Nephron progenitor cell (in vitro differentiated cells): ENCODE measurements around the gene PLXNC1.

Experiments
- DNase-seq: peaks from one replicate; pipeline ENCODE4 v3.0.0; 2021
- H3K27ac Mint-ChIP-seq: 2 replicates; pipeline ENCODE4 v1.8.0; 2021; ENCODE audit warnings: mild to moderate bottlenecking, moderate library complexity, mixed read lengths
- H3K27me3 Mint-ChIP-seq: 2 replicates; pipeline ENCODE4 v1.8.0; 2021; ENCODE audit warnings: mild to moderate bottlenecking, low read depth, mixed read lengths; ENCODE audit not compliant: poor library complexity
- H3K36me3 Mint-ChIP-seq: 2 replicates; pipeline ENCODE4 v1.8.0; 2021; ENCODE audit warnings: low read depth, mixed read lengths
- H3K4me1 Mint-ChIP-seq: 2 replicates; pipeline ENCODE4 v1.8.0; 2021; ENCODE audit warnings: mixed read lengths
- H3K4me3 Mint-ChIP-seq: 2 replicates; pipeline ENCODE4 v1.8.0; 2021; ENCODE audit warnings: mild to moderate bottlenecking, moderate library complexity, mixed read lengths
- H3K9me3 Mint-ChIP-seq: 2 replicates; pipeline ENCODE4 v1.8.0; 2021; ENCODE audit warnings: mild to moderate bottlenecking, moderate library complexity, mixed read lengths
- CTCF ChIP-seq: fragments of 200-600 bp; sonication (generic); IDR thresholded peaks from 2 replicates; pipeline ENCODE4 v1.5.0; 2021; ENCODE audit warnings: antibody characterized with exemption

Gene PLXNC1

GRCh38 chr12:94235848-94236247 lies 87.5 kb downstream of the PLXNC1 start:
- Mint-ChIP-seq H3K4me3 (no peak overlapping the region), H3K4me1 (no peaks in the 10 kb centered on the region), H3K27ac (no peak overlapping the region), H3K36me3 (no peaks in the 10 kb centered on the region), H3K27me3 (peaks cover 5% of the 10 kb centered on the region), H3K9me3 (no peaks in the 10 kb centered on the region)
- TF ChIP-seq CTCF, result no peak
- DNase-seq, result no peak

DNA sequence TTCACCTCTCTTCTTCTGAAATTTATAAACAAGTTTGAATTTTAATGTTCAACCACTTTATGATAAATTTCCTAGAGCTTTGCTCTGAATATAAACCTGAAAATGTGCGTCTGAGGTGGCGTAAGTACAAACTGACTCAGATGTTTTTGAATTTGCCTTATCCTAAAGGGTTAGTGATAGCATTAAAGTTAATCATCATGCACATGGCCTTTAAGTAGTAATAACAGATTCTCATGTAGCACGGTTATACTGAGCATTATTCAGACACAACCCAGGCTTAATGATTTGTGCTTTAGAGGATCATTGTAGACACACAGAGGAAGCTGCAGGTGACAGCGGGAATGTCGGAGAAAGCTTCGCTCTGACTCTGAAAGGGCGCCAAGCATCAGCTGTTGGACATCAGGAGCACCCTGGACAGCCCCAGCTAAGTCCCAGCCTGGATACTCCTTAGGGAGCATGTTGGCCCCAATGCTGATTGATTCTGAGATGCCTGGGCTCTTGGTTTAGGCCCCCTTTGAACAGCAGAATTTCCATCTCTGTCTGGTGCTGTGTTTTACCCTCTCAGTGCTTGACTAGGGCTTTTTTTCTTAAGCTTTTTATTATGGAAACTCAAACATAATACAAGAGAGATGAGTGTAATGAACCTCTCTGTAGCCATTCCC lies 91.1 kb downstream of the PLXNC1 start:
- DNase-seq, result no peak
- Mint-ChIP-seq H3K4me3 (no peak overlapping the region), H3K27me3 (peaks cover 9% of the 10 kb centered on the region), H3K4me1 (no peaks in the 10 kb centered on the region), H3K9me3 (no peaks in the 10 kb centered on the region), H3K36me3 (no peaks in the 10 kb centered on the region), H3K27ac (no peak overlapping the region)
- no peak for TF ChIP-seq CTCF

GRCh38 chr12:94240171-94240570 lies 91.8 kb downstream of the PLXNC1 start:
- no peak for TF ChIP-seq CTCF
- DNase-seq, result no peak
- Mint-ChIP-seq H3K27me3 (peaks cover 9% of the 10 kb centered on the region), H3K27ac (no peak overlapping the region), H3K4me3 (no peak overlapping the region), H3K9me3 (no peaks in the 10 kb centered on the region), H3K36me3 (no peaks in the 10 kb centered on the region), H3K4me1 (no peaks in the 10 kb centered on the region)

DNA sequence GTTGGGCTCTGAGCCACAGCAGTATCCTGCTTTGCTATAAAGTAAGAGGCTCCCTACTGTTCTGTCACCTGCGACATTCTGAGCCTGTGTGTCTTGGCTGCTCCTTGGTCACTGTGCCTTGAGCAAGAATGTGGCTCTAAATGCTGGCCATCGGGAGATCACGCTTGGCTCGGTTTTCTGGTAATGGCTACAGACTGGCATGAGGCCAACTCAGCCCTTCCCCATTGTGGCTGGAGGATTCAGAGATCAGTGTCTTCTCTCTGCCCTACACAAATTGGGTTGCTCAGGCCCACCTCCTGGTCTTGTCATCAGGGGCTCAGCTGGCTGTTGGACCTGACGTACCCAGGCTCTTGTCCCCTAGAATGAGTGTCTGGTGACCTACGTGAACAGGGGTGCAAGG lies 94.5 kb downstream of the PLXNC1 start:
- Mint-ChIP-seq H3K27ac (no peak overlapping the region), H3K9me3 (no peaks in the 10 kb centered on the region), H3K27me3 (peaks cover 4% of the 10 kb centered on the region), H3K4me3 (no peak overlapping the region), H3K4me1 (peaks cover 16% of the 10 kb centered on the region), H3K36me3 (no peaks in the 10 kb centered on the region)
- no peak for TF ChIP-seq CTCF
- DNase-seq, result no peak

GRCh38 chr12:94244165-94245133 lies 96.1 kb downstream of the PLXNC1 start:
- H3K27ac Mint-ChIP-seq, result no peak overlapping the region
- H3K4me3 Mint-ChIP-seq, result no peak overlapping the region

More at GRCh38 chr12:94244165-94245133, 96.1 kb downstream of the PLXNC1 start:
- H3K36me3 Mint-ChIP-seq, result no peaks in the 10 kb centered on the region
- no peak for TF ChIP-seq CTCF
- DNase-seq, result no peak
- peaks cover 16% of the 10 kb centered on the region for H3K4me1 Mint-ChIP-seq
- H3K27me3 Mint-ChIP-seq, result peaks cover 4% of the 10 kb centered on the region
- no peaks in the 10 kb centered on the region for H3K9me3 Mint-ChIP-seq
